ENCODE results near the gene SPANXN3.

The SPANXN3 gene

GRCh38 chrX:143462696-143463095 lies 54.6 kb downstream of the SPANXN3 start:
- in situ Hi-C loops (cut with MboI; ENCODE audit: low pct_unique_long_range_greater_than_20kb, low sequenced_read_pairs, unreplicated experiment), result no loop called here
- DNase-seq (ENCODE audit: low spot score), result no peak
- no peak for TF ChIP-seq CTCF (IDR thresholded peaks at IDR 0.05; ENCODE audit: extremely low read depth, insufficient read depth, missing control alignments)

GRCh38 chrX:143461606-143462005 lies 55.7 kb downstream of the SPANXN3 start:
- TF ChIP-seq CTCF (IDR thresholded peaks at IDR 0.05; ENCODE audit: extremely low read depth, insufficient read depth, missing control alignments), result no peak
- DNase-seq (ENCODE audit: low spot score), result no peak
- in situ Hi-C loops (cut with MboI; ENCODE audit: low pct_unique_long_range_greater_than_20kb, low sequenced_read_pairs, unreplicated experiment), result no loop called here
